Stimulated activated CD4-positive, alpha-beta T cell treated with anti-CD3 and anti-CD28 coated beads, Interleukin-15, amount 100 ng/mL, for 1 hour (primary cell): ENCODE data around the gene NBAS.
"Not testable (repeated sequence)": the region's sequence is repeated elsewhere in the genome, so short reads cannot be mapped to it uniquely, and the experiment has no call there.

Source experiments
- DNase-seq, 2 donors: peaks; one replicate each; pipeline ENCODE4 v3.0.0-alpha.2; 2020; ENCODE audit warnings: low read depth in 1 of 2, low spot score in 1 of 2

The NBAS gene

GRCh38 chr2:15533860-15534480, 27.2 kb downstream of the NBAS start:
- no peak for DNase-seq

GRCh38 chr2:15532996-15533395, 28.1 kb downstream of the NBAS start:
- no peak for DNase-seq

- no peak for DNase-seq
These were observed 29.9 kb downstream of the NBAS start for GRCh38 chr2:15531095-15531854.

- DNase-seq: no peak
These were observed 33.9 kb downstream of the NBAS start for GRCh38 chr2:15527074-15527739.

GRCh38 chr2:15521641-15522181, 39.4 kb downstream of the NBAS start:
- no peak for DNase-seq

GRCh38 chr2:15520346-15520745, 40.8 kb downstream of the NBAS start:
- DNase-seq: no peak

- DNase-seq: not testable (repeated sequence)
These were observed 42.4 kb downstream of the NBAS start for GRCh38 chr2:15518759-15519158.

- DNase-seq: no peak
These were observed 43.3 kb downstream of the NBAS start for GRCh38 chr2:15517793-15518192.

- no peak for DNase-seq
These were observed 49.4 kb downstream of the NBAS start for GRCh38 chr2:15511686-15512085.

- no peak for DNase-seq
These were observed 50.6 kb downstream of the NBAS start for GRCh38 chr2:15510552-15510951.

- DNase-seq: no peak
These were observed 51.0 kb downstream of the NBAS start for GRCh38 chr2:15510131-15510530.

- no peak for DNase-seq
These were observed 53.4 kb downstream of the NBAS start for GRCh38 chr2:15507697-15508096.

- no peak for DNase-seq
These were observed 54.1 kb downstream of the NBAS start for GRCh38 chr2:15507061-15507460.

- DNase-seq: no peak
These were observed 54.8 kb downstream of the NBAS start for GRCh38 chr2:15506229-15506819.

- DNase-seq: no peak
These were observed 56.1 kb downstream of the NBAS start for GRCh38 chr2:15504882-15505663.

GRCh38 chr2:15499251-15499650, 61.9 kb downstream of the NBAS start:
- DNase-seq: not testable (repeated sequence)

- no peak for DNase-seq
These were observed 62.6 kb downstream of the NBAS start for GRCh38 chr2:15498554-15498953.

GRCh38 chr2:15494877-15495276, 66.3 kb downstream of the NBAS start:
- DNase-seq: no peak

GRCh38 chr2:15492773-15493325, 68.3 kb downstream of the NBAS start:
- DNase-seq: no peak

GRCh38 chr2:15486770-15487169, 74.4 kb downstream of the NBAS start:
- no peak for DNase-seq

- DNase-seq: no peak
These were observed 75.2 kb downstream of the NBAS start for GRCh38 chr2:15485949-15486348.
